Stomach (tissue), 9 donors: ENCODE data around the gene ATF3. TPM values are rescaled to one million over a fixed set of nuclear protein-coding genes. Genes with fewer than 3 reads are reported as not detected.

Experiments used
- DNase-seq, 2 donors: peaks; one replicate each; pipeline versions ENCODE4 v3.0.0 to v3.0.0-alpha.2; 2013 to 2019
- H3K27ac ChIP-seq, 5 donors: fragments of 200-600 bp in 4 of 5; sonication (generic) in 4 of 5; one replicate each; pipeline ENCODE4 v1.5.1; 2013 to 2019; ENCODE audit warnings: mild to moderate bottlenecking in 1 of 5, moderate library complexity in 1 of 5
- H3K27me3 ChIP-seq, 3 donors: fragments of 200-600 bp; sonication (generic); one replicate each; pipeline ENCODE4 v1.5.1; 2017 to 2019; ENCODE audit warnings: mixed run types in 1 of 3
- H3K36me3 ChIP-seq, 4 donors: fragments of 200-600 bp; sonication (generic); 1 replicate in 3 of 4; 2 replicates in 1 of 4; pipeline ENCODE4 v1.5.1; 2016 to 2019
- H3K4me1 ChIP-seq, 4 donors: fragments of 200-600 bp; sonication (generic); one replicate each; pipeline ENCODE4 v1.5.1; 2016 to 2019
- H3K4me3 ChIP-seq, 4 donors: fragments of 200-600 bp; sonication (generic) in 3 of 4; one replicate each; pipeline ENCODE4 v1.5.1; 2016 to 2019; ENCODE audit warnings: mild to moderate bottlenecking in 1 of 4
- H3K9me3 ChIP-seq, 4 donors: fragments of 200-600 bp; sonication (generic); one replicate each; pipeline ENCODE4 v1.5.1; 2016 to 2019
- EP300 ChIP-seq: sonication (generic); formaldehyde crosslinking; IDR thresholded peaks from one replicate; pipeline ENCODE4 v1.6.1; 2017; ENCODE audit warnings: antibody characterized with exemption
- POLR2A ChIP-seq, 4 donors: fragments of 450-650 bp; IDR thresholded peaks; one replicate each; pipeline ENCODE4 v1.6.1; 2016; ENCODE audit warnings: antibody characterized with exemption in 4 of 4, control low read depth in 2 of 4, mild to moderate bottlenecking in 1 of 4, moderate library complexity in 1 of 4
- POLR2AphosphoS5 ChIP-seq, 3 donors: sonication (generic); formaldehyde crosslinking; IDR thresholded peaks; one replicate each; pipeline ENCODE4 v1.6.1; 2016; ENCODE audit warnings: antibody characterized with exemption in 3 of 3
- WGBS, 5 donors: extraction: QIAGEN DNeasy Blood & Tissue Kit in 3 of 5; methylation state at CpG; one replicate each; pipeline versions ENCODE4 v1.1.5 to v1.1.7; 2013 to 2018; 5-methylcytosine and 5-hydroxymethylcytosine counted together
- intact Hi-C: fragments of 100-400 bp; cut with DNase I; formaldehyde crosslinking; loops from one replicate; pipeline ENCODE4 v1.15.1; 2023; ENCODE audit warnings: low total_unique reads
- polyA plus RNA-seq, 3 donors: library from polyadenylated mRNA; stranded (reverse); fragments of 200-250 nt; gene quantifications; one replicate each; pipeline ENCODE4 v1.2.3, GENCODE V29; 2013
- total RNA-seq, 5 donors: library from RNA; depleted of rRNA; stranded (reverse); fragments of >200 nt; gene quantifications; one replicate each; pipeline versions ENCODE4 v1.1.0 to v1.2.3, GENCODE V29; 2014 to 2016
- TF ChIP-seq, protein P1 (sequence below), 7 experiments: fragments of 450-650 bp in 4 of 7; fragments of 200-600 bp in 3 of 7; sonication (generic) in 3 of 7; IDR thresholded peaks; one replicate each; pipeline ENCODE4 v1.5.1; 2016 to 2019; ENCODE audit warnings: antibody characterized with exemption in 7 of 7, control low read depth in 2 of 7, mild to moderate bottlenecking in 1 of 7
- donor health status: healthy with polysubstance abuse.
- donor health status: Bipolar disorder and iron deficiency.
- donor health status: healthy.

ATF3 gene
- total and polyA plus RNA-seq, 8 donors: 14.0 to 60.2 (median 33.0) TPM; not detected in 1

- Histone ChIP-seq H3K27me3 (no peaks in the 10 kb centered on the region), H3K4me1 (no peaks in the 10 kb centered on the region), H3K4me3 (no peak overlapping the region), H3K36me3 (no peaks in the 10 kb centered on the region), H3K27ac (no peak overlapping the region), H3K9me3 (no peaks in the 10 kb centered on the region)
- TF ChIP-seq POLR2AphosphoS5 (IDR thresholded peaks at IDR 0.05) (no peak), POLR2A (IDR thresholded peaks at IDR 0.05) (no peak), EP300 (no peak)
- TF ChIP-seq, protein P1, sequence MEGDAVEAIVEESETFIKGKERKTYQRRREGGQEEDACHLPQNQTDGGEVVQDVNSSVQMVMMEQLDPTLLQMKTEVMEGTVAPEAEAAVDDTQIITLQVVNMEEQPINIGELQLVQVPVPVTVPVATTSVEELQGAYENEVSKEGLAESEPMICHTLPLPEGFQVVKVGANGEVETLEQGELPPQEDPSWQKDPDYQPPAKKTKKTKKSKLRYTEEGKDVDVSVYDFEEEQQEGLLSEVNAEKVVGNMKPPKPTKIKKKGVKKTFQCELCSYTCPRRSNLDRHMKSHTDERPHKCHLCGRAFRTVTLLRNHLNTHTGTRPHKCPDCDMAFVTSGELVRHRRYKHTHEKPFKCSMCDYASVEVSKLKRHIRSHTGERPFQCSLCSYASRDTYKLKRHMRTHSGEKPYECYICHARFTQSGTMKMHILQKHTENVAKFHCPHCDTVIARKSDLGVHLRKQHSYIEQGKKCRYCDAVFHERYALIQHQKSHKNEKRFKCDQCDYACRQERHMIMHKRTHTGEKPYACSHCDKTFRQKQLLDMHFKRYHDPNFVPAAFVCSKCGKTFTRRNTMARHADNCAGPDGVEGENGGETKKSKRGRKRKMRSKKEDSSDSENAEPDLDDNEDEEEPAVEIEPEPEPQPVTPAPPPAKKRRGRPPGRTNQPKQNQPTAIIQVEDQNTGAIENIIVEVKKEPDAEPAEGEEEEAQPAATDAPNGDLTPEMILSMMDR (IDR thresholded peaks at IDR 0.05): no peak
- intact Hi-C loops: no loop called here
- no peak for DNase-seq
- 82 to 95% (median 87%) methylated on average over 2 of the region's 2 CpGs for WGBS, 5 donors
Observed at GRCh38 chr1:212575333-212575732, 33.2 kb upstream of the ATF3 start.

- no peak overlapping the region for H3K4me3 ChIP-seq
- no peak for DNase-seq
- intact Hi-C loops: no loop called here
- no peaks in the 10 kb centered on the region for H3K4me1 ChIP-seq
- H3K27me3 ChIP-seq: no peaks in the 10 kb centered on the region
- WGBS, 5 donors: 81 to 97% (median 84%) methylated on average over 1 of the region's 1 CpG
- H3K36me3 ChIP-seq: no peaks in the 10 kb centered on the region
- no peak overlapping the region for H3K27ac ChIP-seq
- TF ChIP-seq, protein P1 (IDR thresholded peaks at IDR 0.05): no peak
- TF ChIP-seq POLR2AphosphoS5 (IDR thresholded peaks at IDR 0.05) (no peak), POLR2A (IDR thresholded peaks at IDR 0.05) (no peak), EP300 (no peak)
- H3K9me3 ChIP-seq: no peaks in the 10 kb centered on the region
Observed at GRCh38 chr1:212578041-212578440, 30.5 kb upstream of the ATF3 start.

GRCh38 chr1:212581034-212581433 is 27.5 kb upstream of the ATF3 start:
- intact Hi-C loops: no loop called here
- H3K27ac ChIP-seq: no peak overlapping the region
- no peaks in the 10 kb centered on the region for H3K4me1 ChIP-seq
- no peaks in the 10 kb centered on the region for H3K9me3 ChIP-seq
- no peak for DNase-seq
- H3K4me3 ChIP-seq: no peak overlapping the region
- H3K36me3 ChIP-seq: no peaks in the 10 kb centered on the region
- peaks cover 0 to 13% (median 0%) of the 10 kb centered on the region in 3 donors for H3K27me3 ChIP-seq
- TF ChIP-seq, protein P1 (IDR thresholded peaks at IDR 0.05): no peak
- TF ChIP-seq POLR2AphosphoS5 (IDR thresholded peaks at IDR 0.05): no peak
- 92 to 96% (median 95%) methylated on average over 8 of the region's 8 CpGs for WGBS, 5 donors

- Histone ChIP-seq H3K9me3 (no peaks in the 10 kb centered on the region), H3K4me1 (no peaks in the 10 kb centered on the region), H3K27me3 (peaks cover 0 to 26% (median 0%) of the 10 kb centered on the region in 3 donors), H3K36me3 (no peaks in the 10 kb centered on the region), H3K27ac (no peak overlapping the region), H3K4me3 (no peak overlapping the region)
- 68 to 81% (median 72%) methylated on average over 5 of the region's 5 CpGs for WGBS, 5 donors
- no peak for DNase-seq
- intact Hi-C loops: no loop called here
- TF ChIP-seq POLR2A (IDR thresholded peaks at IDR 0.05) (no peak), POLR2AphosphoS5 (IDR thresholded peaks at IDR 0.05) (no peak), EP300 (no peak)
- TF ChIP-seq, protein P1 (IDR thresholded peaks at IDR 0.05): no peak
Observed at GRCh38 chr1:212582291-212582690, 26.3 kb upstream of the ATF3 start.
